T-helper 1 cell (primary cell): ENCODE results near the gene PURA.

Source experiments
- DNase-seq, 5 donors: peaks; one replicate each; pipeline ENCODE4 v3.0.0-alpha.2; 2012 to 2020

Gene PURA

GRCh38 chr5:140162781-140163180 is 48.9 kb downstream of the PURA start:
- DNase-seq, result no peak

- DNase-seq, result no peak
Observed at GRCh38 chr5:140165101-140165922, 51.4 kb downstream of the PURA start.

GRCh38 chr5:140165923-140166270 is 52.0 kb downstream of the PURA start:
- DNase-seq, result no peak

- DNase-seq, result no peak
Observed at GRCh38 chr5:140166911-140167310, 53.0 kb downstream of the PURA start.

GRCh38 chr5:140168371-140168770 is 54.5 kb downstream of the PURA start:
- no peak for DNase-seq

- no peak for DNase-seq
Observed at GRCh38 chr5:140169410-140169809, 55.5 kb downstream of the PURA start.

GRCh38 chr5:140172483-140172882 is 58.6 kb downstream of the PURA start:
- DNase-seq, result no peak

GRCh38 chr5:140174014-140174413 is 60.1 kb downstream of the PURA start:
- no peak for DNase-seq

- DNase-seq, result peak; percentile 93 to 98 (median 96)
Observed at GRCh38 chr5:140174465-140175366, 60.8 kb downstream of the PURA start, which contains the start of gene CYSTM1. Gene CYSTM1 (plus strand): TSS chr5:140175188. CDS start chr5:140194466, 19,278 bp downstream.
